ENCODE measurements around the gene PNMA8B.

PNMA8B gene

DNA sequence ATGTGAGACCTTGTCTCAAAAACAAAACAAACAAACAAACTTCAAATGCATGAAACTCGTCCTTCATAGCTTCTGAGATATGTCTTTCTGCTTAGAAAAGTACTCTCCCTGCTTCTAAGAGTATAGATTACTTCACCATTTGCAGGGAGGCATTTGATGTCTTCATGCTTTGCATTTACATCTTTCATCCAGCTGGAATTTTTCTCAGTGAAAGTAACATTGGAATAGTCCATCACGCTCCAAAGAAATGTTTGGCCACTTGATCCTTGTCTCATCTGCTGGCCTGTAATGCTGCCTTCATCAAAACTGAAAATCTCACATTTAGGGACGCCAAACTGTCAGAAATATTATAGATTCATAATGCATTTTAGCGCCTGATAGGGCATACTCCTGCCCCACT is 43.5 kb downstream of the PNMA8B start:
- TF ChIP-seq, protein P1, sequence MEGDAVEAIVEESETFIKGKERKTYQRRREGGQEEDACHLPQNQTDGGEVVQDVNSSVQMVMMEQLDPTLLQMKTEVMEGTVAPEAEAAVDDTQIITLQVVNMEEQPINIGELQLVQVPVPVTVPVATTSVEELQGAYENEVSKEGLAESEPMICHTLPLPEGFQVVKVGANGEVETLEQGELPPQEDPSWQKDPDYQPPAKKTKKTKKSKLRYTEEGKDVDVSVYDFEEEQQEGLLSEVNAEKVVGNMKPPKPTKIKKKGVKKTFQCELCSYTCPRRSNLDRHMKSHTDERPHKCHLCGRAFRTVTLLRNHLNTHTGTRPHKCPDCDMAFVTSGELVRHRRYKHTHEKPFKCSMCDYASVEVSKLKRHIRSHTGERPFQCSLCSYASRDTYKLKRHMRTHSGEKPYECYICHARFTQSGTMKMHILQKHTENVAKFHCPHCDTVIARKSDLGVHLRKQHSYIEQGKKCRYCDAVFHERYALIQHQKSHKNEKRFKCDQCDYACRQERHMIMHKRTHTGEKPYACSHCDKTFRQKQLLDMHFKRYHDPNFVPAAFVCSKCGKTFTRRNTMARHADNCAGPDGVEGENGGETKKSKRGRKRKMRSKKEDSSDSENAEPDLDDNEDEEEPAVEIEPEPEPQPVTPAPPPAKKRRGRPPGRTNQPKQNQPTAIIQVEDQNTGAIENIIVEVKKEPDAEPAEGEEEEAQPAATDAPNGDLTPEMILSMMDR (IDR thresholded peaks at IDR 0.05), result no peak

DNA sequence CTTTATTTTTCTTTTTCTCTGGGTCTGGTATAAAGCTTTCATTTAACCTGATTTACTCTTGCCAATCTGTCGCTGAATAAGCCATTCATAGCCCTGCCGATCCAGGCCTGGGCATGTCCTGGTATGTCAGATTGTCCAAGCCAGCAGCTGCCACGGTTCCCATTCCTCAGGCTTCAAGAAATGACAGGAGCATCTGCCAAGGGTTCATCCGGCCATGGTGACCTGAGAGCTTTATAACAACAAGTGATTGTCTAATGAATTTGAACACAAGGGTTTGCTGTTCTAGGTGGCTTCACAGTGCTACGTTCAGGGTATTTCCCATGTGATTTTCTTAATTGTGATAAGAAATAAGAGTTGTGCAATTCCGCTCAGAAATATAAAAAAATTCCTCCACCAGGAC is 44.3 kb downstream of the PNMA8B start:
- TF ChIP-seq, protein P1 (IDR thresholded peaks at IDR 0.05), result no peak

DNA sequence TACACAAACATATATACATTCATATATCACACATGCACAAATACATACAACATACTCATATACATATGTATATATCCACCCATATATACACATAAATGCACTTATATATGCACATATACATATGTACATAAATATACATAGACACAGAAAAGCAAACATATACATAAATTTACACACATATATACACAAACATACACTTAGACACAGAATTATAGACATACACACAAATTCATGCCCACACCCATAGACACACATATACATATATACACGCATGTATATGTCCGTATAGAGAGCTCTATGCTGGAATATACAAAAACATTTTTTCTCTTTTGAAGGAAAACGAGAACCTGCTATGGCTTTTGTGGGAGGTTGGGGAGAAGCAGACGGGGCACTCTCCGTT is 44.9 kb downstream of the PNMA8B start:
- TF ChIP-seq, protein P1 (IDR thresholded peaks at IDR 0.05), result no peak

DNA sequence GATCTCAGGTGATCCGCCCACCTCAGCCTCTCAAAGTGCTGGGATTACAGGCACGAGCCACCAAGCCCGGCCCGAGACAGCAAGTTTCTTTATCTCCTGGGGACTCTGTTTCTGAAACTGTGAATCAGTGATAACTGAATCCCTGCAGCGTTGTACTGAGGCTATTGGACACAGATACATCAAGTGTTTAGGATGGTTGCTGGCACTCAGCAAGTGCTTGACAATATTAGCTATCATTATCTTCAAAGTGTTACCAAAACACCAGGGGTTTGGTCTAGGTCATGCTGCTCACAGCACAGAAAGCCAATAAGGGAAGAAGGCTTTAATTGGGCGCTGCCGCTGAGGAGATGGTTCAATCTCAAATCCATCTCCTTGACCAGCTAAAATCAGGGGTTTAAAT is 46.4 kb downstream of the PNMA8B start:
- TF ChIP-seq, protein P1 (IDR thresholded peaks at IDR 0.05), result no peak

DNA sequence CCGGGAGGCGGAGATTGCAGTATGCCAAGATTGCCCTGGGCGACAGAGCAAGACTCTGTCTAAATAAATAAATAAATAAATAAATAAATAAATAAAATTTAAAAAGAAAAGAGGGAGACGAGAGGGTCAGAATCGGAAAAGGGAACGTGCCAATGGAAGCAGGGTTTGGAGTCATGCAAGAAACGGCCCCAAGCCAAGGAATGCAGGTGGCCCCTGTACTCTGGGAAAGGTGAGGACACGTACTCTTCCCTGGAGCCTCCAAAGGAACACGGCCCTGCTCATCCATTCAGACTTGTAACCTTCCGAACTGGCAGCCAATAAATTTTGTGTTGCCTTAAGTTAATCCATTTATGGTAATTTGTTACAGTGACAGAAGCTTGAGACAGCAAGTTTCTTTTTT is 47.1 kb downstream of the PNMA8B start:
- TF ChIP-seq, protein P1 (IDR thresholded peaks at IDR 0.05), result no peak

DNA sequence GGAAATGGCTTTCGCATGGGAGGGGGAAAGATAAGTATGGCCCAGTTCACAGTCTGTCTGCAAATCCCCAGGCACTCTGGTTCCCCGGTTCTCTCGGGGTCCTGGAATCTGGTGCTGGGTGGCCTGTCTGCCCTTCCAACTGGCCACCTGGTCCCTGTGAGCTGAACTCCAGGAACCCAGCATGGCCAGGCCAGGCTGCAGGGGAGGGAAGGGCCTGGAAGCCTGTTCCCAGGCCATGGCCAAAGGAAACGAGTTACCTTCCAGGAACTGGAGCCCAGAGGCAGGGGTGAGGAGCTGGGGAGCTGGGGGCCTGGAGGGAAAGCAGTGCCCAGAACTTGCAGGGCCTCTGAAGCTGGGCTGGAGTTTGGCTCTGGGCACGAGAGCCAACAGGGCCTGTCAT is 47.8 kb downstream of the PNMA8B start:
- TF ChIP-seq, protein P1 (IDR thresholded peaks at IDR 0.05), result no peak

DNA sequence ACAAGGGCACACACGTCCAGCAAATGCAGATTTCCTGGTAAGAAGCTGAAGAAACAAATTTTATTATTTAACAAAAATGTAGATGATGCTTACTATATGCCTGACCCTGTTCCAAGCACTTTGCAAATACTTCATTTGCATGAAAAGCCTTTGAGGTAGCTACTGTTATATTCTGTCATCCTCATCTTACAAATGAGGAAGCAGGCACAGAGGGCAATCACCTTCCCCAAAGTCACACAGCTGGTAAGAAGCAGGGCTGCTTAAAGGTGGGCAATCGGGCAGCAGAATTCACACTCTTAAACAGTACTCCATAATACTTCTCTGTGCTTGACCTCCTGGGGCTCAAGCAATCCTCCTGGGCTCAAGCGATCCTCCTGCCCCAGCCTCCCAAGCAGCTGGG is 48.7 kb downstream of the PNMA8B start:
- TF ChIP-seq, protein P1 (IDR thresholded peaks at IDR 0.05), result no peak

DNA sequence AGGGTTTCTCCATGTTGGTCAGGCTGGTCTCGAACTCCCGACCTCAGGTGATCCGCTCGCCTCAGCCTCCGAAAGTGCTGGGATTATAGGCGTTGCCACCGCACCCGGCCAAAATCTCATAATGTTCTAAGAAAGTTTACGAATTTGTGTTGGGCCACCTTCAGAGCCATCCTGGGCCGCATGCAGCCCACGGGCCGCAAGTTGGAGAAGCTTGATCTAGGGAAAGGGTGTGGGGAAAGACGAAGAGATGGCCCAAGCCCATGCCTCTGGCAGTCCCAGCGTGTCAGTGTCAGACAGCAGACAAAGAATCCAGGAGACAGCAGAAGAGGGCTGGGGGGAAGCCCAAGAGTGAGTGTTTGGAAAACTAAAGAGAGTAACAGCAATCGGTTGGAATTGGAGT is 49.6 kb downstream of the PNMA8B start:
- TF ChIP-seq, protein P1 (IDR thresholded peaks at IDR 0.05), result no peak
